Measurements from ENCODE around the gene FAM98B.

The FAM98B gene

DNA sequence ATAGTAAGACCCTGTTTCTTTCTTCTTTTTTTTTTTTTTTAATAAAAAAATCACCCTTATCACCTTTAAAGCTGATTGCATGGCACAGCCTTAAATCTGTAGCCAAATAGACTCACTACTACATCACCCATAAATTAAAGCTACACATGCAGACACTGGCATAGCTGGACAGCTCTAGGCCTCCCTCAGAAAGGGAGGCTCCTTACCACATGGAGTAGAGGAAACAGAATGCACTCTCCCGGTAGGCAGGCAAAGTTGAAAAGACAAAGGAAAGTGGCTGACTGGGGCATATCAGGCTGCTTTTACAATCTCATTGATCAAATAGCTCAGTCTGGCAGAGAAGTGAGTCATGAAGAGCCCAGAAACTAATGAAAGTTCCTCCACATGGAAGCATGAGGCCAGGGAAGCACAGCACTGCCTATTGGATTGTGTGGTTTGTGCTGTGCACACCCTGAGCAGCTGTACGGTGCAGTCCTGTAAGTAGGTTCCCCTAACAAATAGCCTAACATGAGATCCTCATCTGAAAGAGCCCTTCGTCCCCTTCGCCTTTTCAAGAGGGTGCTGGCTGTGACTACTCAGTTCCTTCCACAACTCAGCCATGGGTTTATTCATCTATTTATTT, 32.7 kb upstream of the FAM98B start:
- no peak overlapping the region for H2BK15ac ChIP-seq (replicated peaks; ENCODE audit: low read depth)
- H3K4ac ChIP-seq (ENCODE audit: low read depth, low read length): no peak overlapping the region
- no peak overlapping the region for H3K23ac ChIP-seq (ENCODE audit: low read length)
- H2BK120ac ChIP-seq (ENCODE audit: low read depth, low read length): no peak overlapping the region
- H3K4me2 ChIP-seq (ENCODE audit: low read length): no peak overlapping the region
- H3K36me3 ChIP-seq (ENCODE audit: control insufficient read depth, insufficient read depth, low read length): no peaks in the 10 kb centered on the region
- H3K18ac ChIP-seq (ENCODE audit: low read length): no peak overlapping the region
- no peaks in the 10 kb centered on the region for H3K4me1 ChIP-seq (ENCODE audit: control insufficient read depth, low read depth, low read length)
- no peak overlapping the region for H3K4me3 ChIP-seq (ENCODE audit: low read length)
- no peak overlapping the region for H2AK5ac ChIP-seq (ENCODE audit: low read length)
- no peak overlapping the region for H2BK5ac ChIP-seq (ENCODE audit: low read length)
- no peaks in the 10 kb centered on the region for H3K27me3 ChIP-seq (ENCODE audit: insufficient read depth, low read length, poor library complexity)
- no peaks in the 10 kb centered on the region for H3K79me1 ChIP-seq (ENCODE audit: low read length)
- peak; percentile 39 for DNase-seq
- H3K9ac ChIP-seq (ENCODE audit: low read length): no peak overlapping the region
- no peak overlapping the region for H3K56ac ChIP-seq (ENCODE audit: low read length)
- WGBS (ENCODE audit: extremely low coverage, insufficient coverage, low lambda C conversion rate): no CpG with 5 or more reads among the region's 4 CpGs
- H3K79me2 ChIP-seq (ENCODE audit: control insufficient read depth, insufficient read depth, low read length): no peaks in the 10 kb centered on the region
- H4K5ac ChIP-seq (ENCODE audit: low read length): no peak overlapping the region
- H3K27ac ChIP-seq (ENCODE audit: low read depth, low read length): no peak overlapping the region
- no peak overlapping the region for H4K8ac ChIP-seq (ENCODE audit: low read depth, low read length)

DNA sequence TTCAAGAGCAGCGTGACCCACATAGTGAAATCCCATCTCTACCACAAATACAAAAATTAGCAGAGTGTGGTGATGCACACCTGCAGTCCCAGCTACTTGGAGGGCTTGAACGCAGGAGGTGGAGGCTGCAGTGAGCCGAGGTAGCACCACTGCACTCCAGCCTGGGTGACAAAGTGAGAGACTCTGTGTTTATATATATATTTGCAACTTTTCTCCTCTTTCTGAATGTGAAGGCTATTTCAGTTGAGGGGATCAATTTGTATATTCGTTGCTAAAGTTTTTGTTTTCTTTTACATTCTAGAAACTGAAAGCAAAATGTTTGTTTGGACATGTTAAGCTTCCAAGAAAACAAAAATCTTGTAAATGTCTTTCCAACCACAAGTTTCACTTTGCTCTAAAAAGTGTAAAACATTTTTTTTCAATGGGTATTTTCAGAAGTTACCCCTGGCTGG, 29.8 kb upstream of the FAM98B start:
- H3K4me3 ChIP-seq (ENCODE audit: low read length): no peak overlapping the region
- H3K18ac ChIP-seq (ENCODE audit: low read length): no peak overlapping the region
- no peak overlapping the region for H2BK5ac ChIP-seq (ENCODE audit: low read length)
- no peak overlapping the region for H3K56ac ChIP-seq (ENCODE audit: low read length)
- H3K27me3 ChIP-seq (ENCODE audit: insufficient read depth, low read length, poor library complexity): no peaks in the 10 kb centered on the region
- H4K8ac ChIP-seq (ENCODE audit: low read depth, low read length): no peak overlapping the region
- no peak overlapping the region for H2BK15ac ChIP-seq (replicated peaks; ENCODE audit: low read depth)
- H3K4ac ChIP-seq (ENCODE audit: low read depth, low read length): no peak overlapping the region
- no peaks in the 10 kb centered on the region for H3K79me2 ChIP-seq (ENCODE audit: control insufficient read depth, insufficient read depth, low read length)
- no peak overlapping the region for H3K4me2 ChIP-seq (ENCODE audit: low read length)
- H3K4me1 ChIP-seq (ENCODE audit: control insufficient read depth, low read depth, low read length): no peaks in the 10 kb centered on the region
- H3K9ac ChIP-seq (ENCODE audit: low read length): no peak overlapping the region
- no peak overlapping the region for H2BK120ac ChIP-seq (ENCODE audit: low read depth, low read length)
- no peak overlapping the region for H4K5ac ChIP-seq (ENCODE audit: low read length)
- WGBS (ENCODE audit: extremely low coverage, insufficient coverage, low lambda C conversion rate): no CpG with 5 or more reads among the region's 4 CpGs
- no peak overlapping the region for H3K27ac ChIP-seq (ENCODE audit: low read depth, low read length)
- no peak overlapping the region for H3K23ac ChIP-seq (ENCODE audit: low read length)
- H2AK5ac ChIP-seq (ENCODE audit: low read length): no peak overlapping the region
- no peaks in the 10 kb centered on the region for H3K36me3 ChIP-seq (ENCODE audit: control insufficient read depth, insufficient read depth, low read length)
- no peak for DNase-seq
- H3K79me1 ChIP-seq (ENCODE audit: low read length): no peaks in the 10 kb centered on the region

GRCh38 chr15:38425269-38425668, 28.7 kb upstream of the FAM98B start:
- no peak overlapping the region for H3K23ac ChIP-seq (ENCODE audit: low read length)
- no peak overlapping the region for H3K18ac ChIP-seq (ENCODE audit: low read length)
- H4K5ac ChIP-seq (ENCODE audit: low read length): no peak overlapping the region
- no peak overlapping the region for H3K4me3 ChIP-seq (ENCODE audit: low read length)
- no peak overlapping the region for H3K9ac ChIP-seq (ENCODE audit: low read length)
- H3K4me1 ChIP-seq (ENCODE audit: control insufficient read depth, low read depth, low read length): no peaks in the 10 kb centered on the region
- H2AK5ac ChIP-seq (ENCODE audit: low read length): no peak overlapping the region
- no peaks in the 10 kb centered on the region for H3K79me1 ChIP-seq (ENCODE audit: low read length)
- H3K27me3 ChIP-seq (ENCODE audit: insufficient read depth, low read length, poor library complexity): no peaks in the 10 kb centered on the region
- H3K36me3 ChIP-seq (ENCODE audit: control insufficient read depth, insufficient read depth, low read length): no peaks in the 10 kb centered on the region
- no peaks in the 10 kb centered on the region for H3K79me2 ChIP-seq (ENCODE audit: control insufficient read depth, insufficient read depth, low read length)
- no CpG with 5 or more reads among the region's 1 CpG for WGBS (ENCODE audit: extremely low coverage, insufficient coverage, low lambda C conversion rate)
- no peak overlapping the region for H2BK15ac ChIP-seq (replicated peaks; ENCODE audit: low read depth)
- H3K56ac ChIP-seq (ENCODE audit: low read length): no peak overlapping the region
- DNase-seq: no peak
- H3K4ac ChIP-seq (ENCODE audit: low read depth, low read length): no peak overlapping the region
- no peak overlapping the region for H3K4me2 ChIP-seq (ENCODE audit: low read length)
- H4K8ac ChIP-seq (ENCODE audit: low read depth, low read length): no peak overlapping the region
- no peak overlapping the region for H2BK5ac ChIP-seq (ENCODE audit: low read length)
- H2BK120ac ChIP-seq (ENCODE audit: low read depth, low read length): no peak overlapping the region
- no peak overlapping the region for H3K27ac ChIP-seq (ENCODE audit: low read depth, low read length)

GRCh38 chr15:38427380-38427779, 26.5 kb upstream of the FAM98B start:
- Histone ChIP-seq H3K9ac (ENCODE audit: low read length) (no peak overlapping the region), H3K4ac (ENCODE audit: low read depth, low read length) (no peak overlapping the region), H2AK5ac (ENCODE audit: low read length) (no peak overlapping the region), H3K36me3 (ENCODE audit: control insufficient read depth, insufficient read depth, low read length) (no peaks in the 10 kb centered on the region), H3K18ac (ENCODE audit: low read length) (no peak overlapping the region), H3K79me1 (ENCODE audit: low read length) (no peaks in the 10 kb centered on the region), H2BK5ac (ENCODE audit: low read length) (no peak overlapping the region), H4K5ac (ENCODE audit: low read length) (no peak overlapping the region), H3K4me1 (ENCODE audit: control insufficient read depth, low read depth, low read length) (no peaks in the 10 kb centered on the region), H3K79me2 (ENCODE audit: control insufficient read depth, insufficient read depth, low read length) (no peaks in the 10 kb centered on the region), H2BK15ac (replicated peaks; ENCODE audit: low read depth) (no peak overlapping the region), H3K27ac (ENCODE audit: low read depth, low read length) (no peak overlapping the region), H4K8ac (ENCODE audit: low read depth, low read length) (no peak overlapping the region), H3K4me2 (ENCODE audit: low read length) (no peak overlapping the region), H2BK120ac (ENCODE audit: low read depth, low read length) (no peak overlapping the region), H3K56ac (ENCODE audit: low read length) (no peak overlapping the region), H3K4me3 (ENCODE audit: low read length) (no peak overlapping the region), H3K23ac (ENCODE audit: low read length) (no peak overlapping the region), H3K27me3 (ENCODE audit: insufficient read depth, low read length, poor library complexity) (no peaks in the 10 kb centered on the region)
- WGBS (ENCODE audit: extremely low coverage, insufficient coverage, low lambda C conversion rate): no CpG with 5 or more reads among the region's 1 CpG
- peak; percentile 33 for DNase-seq

DNA sequence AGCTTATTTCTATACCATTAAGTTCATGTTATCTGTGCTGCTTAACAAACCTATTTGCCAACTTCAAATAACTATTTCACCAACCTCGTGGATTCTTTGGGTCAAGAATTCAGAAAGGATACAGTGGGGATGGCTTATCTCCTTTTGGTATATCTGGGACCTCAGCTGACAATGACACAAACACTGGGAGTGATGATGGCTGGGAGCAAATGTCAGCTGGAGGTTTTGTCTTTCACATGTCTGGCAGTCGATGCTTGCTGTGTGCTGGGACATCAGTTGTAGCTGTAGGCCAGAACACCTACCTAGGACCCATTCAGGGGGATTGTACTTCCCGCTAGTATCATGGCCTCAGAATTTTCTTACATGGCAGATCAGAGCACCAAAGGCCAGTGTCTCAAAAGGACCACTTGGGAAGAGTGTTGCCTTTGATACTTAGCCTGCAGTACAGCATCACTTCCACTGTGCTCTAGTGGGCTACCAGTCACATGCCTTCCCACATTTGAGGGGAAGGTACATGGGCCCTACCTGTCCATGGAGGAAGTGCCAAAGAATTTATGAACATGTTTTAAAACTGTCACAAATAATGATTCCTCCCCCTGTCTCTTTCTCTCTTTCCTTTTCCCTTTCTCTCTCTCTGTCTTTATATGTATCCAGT, 23.7 kb upstream of the FAM98B start:
- Histone ChIP-seq H4K8ac (ENCODE audit: low read depth, low read length) (no peak overlapping the region), H3K4me3 (ENCODE audit: low read length) (no peak overlapping the region), H3K27me3 (ENCODE audit: insufficient read depth, low read length, poor library complexity) (no peaks in the 10 kb centered on the region), H3K27ac (ENCODE audit: low read depth, low read length) (no peak overlapping the region), H3K23ac (ENCODE audit: low read length) (no peak overlapping the region), H3K4me1 (ENCODE audit: control insufficient read depth, low read depth, low read length) (no peaks in the 10 kb centered on the region), H3K4me2 (ENCODE audit: low read length) (no peak overlapping the region), H3K36me3 (ENCODE audit: control insufficient read depth, insufficient read depth, low read length) (no peaks in the 10 kb centered on the region), H2BK15ac (replicated peaks; ENCODE audit: low read depth) (no peak overlapping the region), H2AK5ac (ENCODE audit: low read length) (no peak overlapping the region), H3K79me1 (ENCODE audit: low read length) (no peaks in the 10 kb centered on the region), H3K56ac (ENCODE audit: low read length) (no peak overlapping the region), H3K18ac (ENCODE audit: low read length) (no peak overlapping the region), H3K9ac (ENCODE audit: low read length) (no peak overlapping the region), H4K5ac (ENCODE audit: low read length) (no peak overlapping the region), H2BK5ac (ENCODE audit: low read length) (no peak overlapping the region), H2BK120ac (ENCODE audit: low read depth, low read length) (no peak overlapping the region), H3K4ac (ENCODE audit: low read depth, low read length) (no peak overlapping the region), H3K79me2 (ENCODE audit: control insufficient read depth, insufficient read depth, low read length) (no peaks in the 10 kb centered on the region)
- no CpG with 5 or more reads among the region's 3 CpGs for WGBS (ENCODE audit: extremely low coverage, insufficient coverage, low lambda C conversion rate)
- peak; percentile 7 for DNase-seq

DNA sequence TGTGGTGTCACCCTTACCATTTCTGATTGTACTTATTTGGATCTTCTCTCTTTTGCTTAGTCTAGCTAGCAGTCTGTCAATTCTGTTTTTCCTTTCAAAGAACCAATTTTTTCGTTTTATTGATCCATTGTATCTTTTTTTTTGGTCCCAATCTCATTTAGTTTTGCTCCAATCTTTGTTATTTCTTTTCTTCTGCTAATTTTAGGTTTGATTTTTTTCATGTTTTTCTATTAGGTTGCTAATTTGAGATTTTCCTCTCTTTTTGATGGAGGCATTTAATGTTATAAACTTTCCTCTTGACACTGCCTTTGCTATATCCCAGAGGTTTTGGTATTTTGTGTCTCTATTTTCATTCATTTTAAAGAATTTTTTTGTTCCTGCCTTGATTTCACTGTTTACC, 16.9 kb upstream of the FAM98B start:
- Histone ChIP-seq H3K9ac (ENCODE audit: low read length) (no peak overlapping the region), H3K18ac (ENCODE audit: low read length) (no peak overlapping the region), H3K4me2 (ENCODE audit: low read length) (no peak overlapping the region), H2AK5ac (ENCODE audit: low read length) (no peak overlapping the region), H3K4ac (ENCODE audit: low read depth, low read length) (no peak overlapping the region), H3K23ac (ENCODE audit: low read length) (no peak overlapping the region), H4K8ac (ENCODE audit: low read depth, low read length) (no peak overlapping the region), H2BK5ac (ENCODE audit: low read length) (no peak overlapping the region), H2BK15ac (replicated peaks; ENCODE audit: low read depth) (no peak overlapping the region), H4K5ac (ENCODE audit: low read length) (no peak overlapping the region), H3K56ac (ENCODE audit: low read length) (no peak overlapping the region), H3K4me1 (ENCODE audit: control insufficient read depth, low read depth, low read length) (no peaks in the 10 kb centered on the region), H3K79me1 (ENCODE audit: low read length) (no peaks in the 10 kb centered on the region), H3K36me3 (ENCODE audit: control insufficient read depth, insufficient read depth, low read length) (no peaks in the 10 kb centered on the region), H3K4me3 (ENCODE audit: low read length) (no peak overlapping the region), H3K27ac (ENCODE audit: low read depth, low read length) (no peak overlapping the region), H3K79me2 (ENCODE audit: control insufficient read depth, insufficient read depth, low read length) (no peaks in the 10 kb centered on the region), H2BK120ac (ENCODE audit: low read depth, low read length) (no peak overlapping the region), H3K27me3 (ENCODE audit: insufficient read depth, low read length, poor library complexity) (no peaks in the 10 kb centered on the region)
- WGBS (ENCODE audit: extremely low coverage, insufficient coverage, low lambda C conversion rate): no CpG with 5 or more reads among the region's 1 CpG
- no peak for DNase-seq

Data from mesendoderm (in vitro differentiated cells).